ENCODE results near the gene CCR6. TPM values are rescaled to one million over a fixed set of nuclear protein-coding genes. Genes with fewer than 3 reads are reported as not detected.
A peak's percentile ranks its signal among the peaks of the same experiment; 100 is the strongest.
"Not testable (repeated sequence)": the region's sequence is repeated elsewhere in the genome, so short reads cannot be mapped to it uniquely, and the experiment has no call there.

Gene CCR6
- polyA plus RNA-seq, 1 donor: 5.9 TPM

DNA sequence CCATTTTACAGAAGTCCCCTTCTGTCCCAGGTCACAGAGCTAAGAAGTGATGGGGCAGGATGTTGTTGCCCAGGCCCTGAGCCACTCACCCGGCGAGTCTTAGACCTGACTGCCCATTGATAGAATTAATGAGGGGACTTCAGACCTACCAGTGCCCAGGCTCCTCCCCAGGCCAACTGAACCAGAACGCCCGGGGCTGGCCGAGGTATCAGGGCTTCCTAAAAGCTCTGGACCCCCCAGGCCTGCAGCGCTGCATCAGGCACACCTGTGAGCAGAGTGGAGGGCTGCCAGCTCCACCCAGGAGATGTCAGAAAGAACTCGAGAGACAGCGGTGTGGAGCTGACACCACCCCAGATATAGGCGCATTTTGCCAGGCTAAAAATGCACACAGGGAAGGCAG lies 31.4 kb downstream of the CCR6 start:
- Histone ChIP-seq H3K9me3 (ENCODE audit: control insufficient read depth, low read depth, low read length) (peaks cover 5% of the 10 kb centered on the region), H3K27me3 (ENCODE audit: control insufficient read depth, insufficient read depth, low read length) (no peaks in the 10 kb centered on the region), H3K36me3 (ENCODE audit: control insufficient read depth, insufficient read depth, low read length) (no peaks in the 10 kb centered on the region), H3K4me1 (ENCODE audit: control insufficient read depth, insufficient read depth, low read length) (no peaks in the 10 kb centered on the region), H3K4me3 (ENCODE audit: low read length) (no peak overlapping the region), H3K27ac (ENCODE audit: low read length) (no peak overlapping the region)
- no CpG with 5 or more reads among the region's 9 CpGs for WGBS (ENCODE audit: insufficient coverage, low lambda C conversion rate)
- no peak for DNase-seq

DNA sequence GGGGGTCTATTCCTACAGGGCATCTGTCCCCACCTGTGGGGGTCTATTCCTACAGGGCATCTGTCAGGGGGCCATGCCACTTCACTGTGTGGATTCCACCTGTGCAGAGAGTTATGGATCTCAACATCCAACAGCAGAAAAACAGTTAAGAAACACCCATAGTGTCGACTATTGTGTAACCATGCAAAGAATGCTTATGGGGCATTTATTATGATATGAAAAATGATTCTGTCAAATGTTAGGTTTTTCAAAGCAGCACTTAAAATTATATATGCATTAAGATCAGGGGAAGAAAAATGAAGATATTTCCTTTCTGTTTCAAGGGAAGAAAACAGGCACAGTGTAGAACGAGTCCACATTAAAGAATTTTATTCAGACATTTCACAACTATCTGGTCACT lies 32.0 kb downstream of the CCR6 start:
- Histone ChIP-seq H3K4me1 (ENCODE audit: control insufficient read depth, insufficient read depth, low read length) (no peaks in the 10 kb centered on the region), H3K27ac (ENCODE audit: low read length) (no peak overlapping the region), H3K4me3 (ENCODE audit: low read length) (no peak overlapping the region), H3K9me3 (ENCODE audit: control insufficient read depth, low read depth, low read length) (peaks cover 5% of the 10 kb centered on the region), H3K27me3 (ENCODE audit: control insufficient read depth, insufficient read depth, low read length) (no peaks in the 10 kb centered on the region), H3K36me3 (ENCODE audit: control insufficient read depth, insufficient read depth, low read length) (no peaks in the 10 kb centered on the region)
- DNase-seq: no peak
- 100% methylated on average over 1 of the region's 2 CpGs for WGBS (ENCODE audit: insufficient coverage, low lambda C conversion rate)

DNA sequence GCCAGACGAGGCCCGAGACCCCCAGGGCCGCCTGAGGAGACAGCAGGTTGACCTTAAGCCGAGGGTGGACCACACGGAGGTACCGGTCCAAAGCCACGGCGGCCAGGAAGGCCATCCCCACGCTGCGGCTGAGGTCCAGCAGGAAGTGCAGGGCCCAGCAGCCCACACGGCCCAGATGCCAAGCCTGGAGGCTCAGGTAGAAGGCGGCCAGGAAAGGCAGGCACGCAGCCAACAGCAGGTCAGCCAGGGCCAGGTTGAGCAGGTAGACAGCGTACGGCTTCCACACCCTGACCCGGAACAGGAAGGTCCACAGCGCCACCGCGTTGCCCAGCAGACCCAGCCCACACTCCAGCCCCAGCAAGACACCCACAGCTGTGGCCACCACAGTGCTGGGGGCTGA lies 34.5 kb downstream of the CCR6 start:
- Histone ChIP-seq H3K4me3 (ENCODE audit: low read length) (no peak overlapping the region), H3K27ac (ENCODE audit: low read length) (no peak overlapping the region), H3K9me3 (ENCODE audit: control insufficient read depth, low read depth, low read length) (peaks cover 5% of the 10 kb centered on the region), H3K4me1 (ENCODE audit: control insufficient read depth, insufficient read depth, low read length) (peaks cover 5% of the 10 kb centered on the region), H3K27me3 (ENCODE audit: control insufficient read depth, insufficient read depth, low read length) (no peaks in the 10 kb centered on the region), H3K36me3 (ENCODE audit: control insufficient read depth, insufficient read depth, low read length) (no peaks in the 10 kb centered on the region)
- no peak for DNase-seq
- WGBS (ENCODE audit: insufficient coverage, low lambda C conversion rate): no CpG with 5 or more reads among the region's 19 CpGs

DNA sequence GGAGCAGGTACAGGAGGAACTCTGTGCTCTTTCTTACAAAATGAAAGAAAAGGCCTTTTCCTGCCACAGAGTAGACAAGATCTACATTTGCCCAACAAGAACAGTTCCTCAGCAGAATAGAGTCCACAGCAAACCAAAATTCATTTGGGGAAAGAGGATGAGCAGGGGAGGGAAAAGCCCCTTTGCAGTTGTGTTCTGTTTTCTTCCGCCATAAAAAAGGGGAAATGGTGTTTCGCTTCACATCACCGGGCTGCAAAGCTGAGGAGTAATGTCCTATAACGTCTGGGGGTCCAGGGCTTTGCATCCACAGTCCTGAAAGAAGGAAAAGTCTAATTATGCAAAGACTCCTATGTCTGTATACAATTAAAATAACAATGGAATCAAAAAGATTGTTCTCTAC lies 35.0 kb downstream of the CCR6 start, which contains the start of gene GPR31:
GPR31 (minus strand) TSS at position 118 of the 400 bp plus-strand sequence. CDS start 149 bp downstream, outside the sequence.
- 100% methylated on average over 1 of the region's 4 CpGs for WGBS (ENCODE audit: insufficient coverage, low lambda C conversion rate)

DNA sequence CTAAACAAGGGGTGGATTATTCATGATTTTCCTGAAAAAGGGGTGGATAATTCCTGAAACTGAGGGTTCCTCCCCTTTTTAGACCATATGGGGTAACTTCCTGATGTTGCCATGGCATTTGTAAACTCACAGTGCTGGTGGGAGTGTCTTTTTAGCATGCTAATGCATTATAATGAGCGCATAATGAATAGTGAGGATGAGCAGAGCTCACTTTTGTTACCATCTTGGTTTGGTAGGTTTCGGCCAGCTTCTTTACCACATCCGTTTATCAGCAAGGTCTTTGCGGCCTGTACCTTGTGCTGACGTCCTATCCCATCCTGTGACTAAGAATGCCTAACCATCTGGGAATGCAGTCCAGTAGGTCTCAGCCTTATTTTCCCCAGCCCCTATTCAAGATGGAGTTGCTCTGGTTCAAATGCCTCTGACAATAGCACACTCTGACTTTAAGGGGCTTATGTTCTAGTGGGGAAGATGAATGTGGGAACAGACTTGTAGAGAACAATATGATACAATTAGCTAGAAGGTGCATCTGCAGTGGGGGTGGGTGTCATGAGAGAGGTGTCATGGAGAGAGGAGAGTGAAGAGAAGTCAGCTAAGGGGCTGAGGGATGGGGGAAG lies 39.1 kb downstream of the CCR6 start:
- WGBS (ENCODE audit: insufficient coverage, low lambda C conversion rate): no CpG with 5 or more reads among the region's 5 CpGs
- Histone ChIP-seq H3K4me1 (ENCODE audit: control insufficient read depth, insufficient read depth, low read length) (peaks cover 9% of the 10 kb centered on the region), H3K27me3 (ENCODE audit: control insufficient read depth, insufficient read depth, low read length) (no peaks in the 10 kb centered on the region), H3K36me3 (ENCODE audit: control insufficient read depth, insufficient read depth, low read length) (no peaks in the 10 kb centered on the region), H3K9me3 (ENCODE audit: control insufficient read depth, low read depth, low read length) (peaks cover 5% of the 10 kb centered on the region), H3K4me3 (ENCODE audit: low read length) (no peak overlapping the region), H3K27ac (ENCODE audit: low read length) (no peak overlapping the region)
- DNase-seq: no peak

More for the DNA sequence above, 35.0 kb downstream of the CCR6 start, which contains the start of gene GPR31:
- Histone ChIP-seq H3K4me3 (ENCODE audit: low read length) (no peak within 1 kb of the TSS), H3K4me1 (ENCODE audit: control insufficient read depth, insufficient read depth, low read length) (peaks cover 7% of the 10 kb centered on the region), H3K27ac (ENCODE audit: low read length) (no peak within 1 kb of the TSS), H3K36me3 (ENCODE audit: control insufficient read depth, insufficient read depth, low read length) (no peaks in the 10 kb centered on the region), H3K9me3 (ENCODE audit: control insufficient read depth, low read depth, low read length) (peaks cover 5% of the 10 kb centered on the region), H3K27me3 (ENCODE audit: control insufficient read depth, insufficient read depth, low read length) (no peaks in the 10 kb centered on the region)
- DNase-seq: no peak

DNA sequence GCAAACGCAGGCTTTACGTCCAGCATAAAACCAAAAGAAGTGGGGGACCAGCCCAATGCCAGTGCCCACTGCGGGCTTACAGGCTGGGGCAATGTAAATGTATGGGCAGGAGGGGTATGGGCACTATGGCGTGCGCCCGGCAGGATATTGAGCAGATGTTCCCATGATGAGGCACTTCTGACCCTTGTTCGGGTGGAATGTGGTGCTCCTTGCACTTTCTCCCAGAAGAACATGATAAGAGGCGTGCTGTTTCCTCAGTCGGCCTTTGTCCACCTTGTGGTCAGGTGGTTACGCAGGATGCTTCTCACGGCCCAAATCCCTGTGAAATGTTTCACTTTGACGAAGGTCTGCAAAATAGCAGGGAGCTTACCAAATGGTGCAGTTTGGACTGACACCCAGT lies 39.7 kb downstream of the CCR6 start:
- peaks cover 9% of the 10 kb centered on the region for H3K4me1 ChIP-seq (ENCODE audit: control insufficient read depth, insufficient read depth, low read length)
- peak; percentile 83 to 88 for DNase-seq
- no CpG with 5 or more reads among the region's 12 CpGs for WGBS (ENCODE audit: insufficient coverage, low lambda C conversion rate)
- peak overlapping the region; percentile 21 for H3K27ac ChIP-seq (ENCODE audit: low read length)
- no peaks in the 10 kb centered on the region for H3K27me3 ChIP-seq (ENCODE audit: control insufficient read depth, insufficient read depth, low read length)
- no peaks in the 10 kb centered on the region for H3K36me3 ChIP-seq (ENCODE audit: control insufficient read depth, insufficient read depth, low read length)
- no peak overlapping the region for H3K4me3 ChIP-seq (ENCODE audit: low read length)
- H3K9me3 ChIP-seq (ENCODE audit: control insufficient read depth, low read depth, low read length): peaks cover under 1% of the 10 kb centered on the region

DNA sequence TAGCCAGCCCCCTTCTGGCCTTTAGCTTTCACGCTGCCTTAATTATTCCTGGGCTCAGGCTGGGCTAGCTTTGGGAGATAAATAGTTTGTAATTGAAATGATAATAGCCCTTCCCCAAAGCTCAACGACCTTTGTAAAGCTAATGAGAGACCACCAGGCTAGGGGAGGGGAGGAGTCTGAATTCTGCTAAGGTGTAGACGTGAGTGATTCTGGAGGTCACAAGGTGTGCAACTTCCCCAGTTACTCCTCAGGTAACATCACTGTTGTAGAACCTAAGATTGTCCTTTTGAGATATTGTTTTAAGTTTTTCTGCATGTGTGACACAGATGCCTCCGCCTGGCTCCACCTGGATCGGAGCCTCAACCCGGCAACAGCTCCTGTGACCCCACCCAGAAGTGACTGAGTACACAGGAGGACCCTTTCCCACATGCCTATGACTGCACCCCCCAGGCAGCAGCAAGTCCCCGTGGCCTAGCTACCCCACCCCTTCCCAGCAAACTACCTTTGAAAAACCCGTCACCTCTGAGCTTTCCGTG lies 40.6 kb downstream of the CCR6 start:
- Histone ChIP-seq H3K4me3 (ENCODE audit: low read length) (no peak overlapping the region), H3K9me3 (ENCODE audit: control insufficient read depth, low read depth, low read length) (no peaks in the 10 kb centered on the region), H3K36me3 (ENCODE audit: control insufficient read depth, insufficient read depth, low read length) (no peaks in the 10 kb centered on the region), H3K4me1 (ENCODE audit: control insufficient read depth, insufficient read depth, low read length) (peaks cover 9% of the 10 kb centered on the region), H3K27me3 (ENCODE audit: control insufficient read depth, insufficient read depth, low read length) (no peaks in the 10 kb centered on the region), H3K27ac (ENCODE audit: low read length) (no peak overlapping the region)
- no CpG with 5 or more reads among the region's 9 CpGs for WGBS (ENCODE audit: insufficient coverage, low lambda C conversion rate)
- no peak for DNase-seq

DNA sequence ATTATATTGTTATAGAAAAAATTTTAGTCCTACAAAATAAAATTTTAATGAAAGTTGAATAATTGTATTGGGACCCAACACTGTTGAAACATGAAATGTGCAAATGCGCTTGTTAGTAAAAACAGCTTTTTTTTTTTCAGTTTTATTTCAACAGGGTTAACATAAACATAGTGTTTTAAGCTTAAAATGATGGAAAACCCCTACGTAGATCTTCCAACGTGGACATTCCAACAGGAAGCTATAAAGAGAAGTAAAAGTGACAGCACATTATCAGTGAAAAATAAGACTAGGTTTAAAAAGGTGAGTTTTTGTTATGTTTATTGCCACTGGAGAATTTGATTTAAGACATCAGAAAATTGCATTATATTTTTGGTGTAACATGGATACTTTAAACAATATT lies 41.4 kb downstream of the CCR6 start:
- no peaks in the 10 kb centered on the region for H3K9me3 ChIP-seq (ENCODE audit: control insufficient read depth, low read depth, low read length)
- H3K36me3 ChIP-seq (ENCODE audit: control insufficient read depth, insufficient read depth, low read length): no peaks in the 10 kb centered on the region
- no peak for DNase-seq
- WGBS (ENCODE audit: insufficient coverage, low lambda C conversion rate): 70% methylated on average over 3 of the region's 3 CpGs
- no peak overlapping the region for H3K27ac ChIP-seq (ENCODE audit: low read length)
- no peaks in the 10 kb centered on the region for H3K27me3 ChIP-seq (ENCODE audit: control insufficient read depth, insufficient read depth, low read length)
- peaks cover 9% of the 10 kb centered on the region for H3K4me1 ChIP-seq (ENCODE audit: control insufficient read depth, insufficient read depth, low read length)
- no peak overlapping the region for H3K4me3 ChIP-seq (ENCODE audit: low read length)

DNA sequence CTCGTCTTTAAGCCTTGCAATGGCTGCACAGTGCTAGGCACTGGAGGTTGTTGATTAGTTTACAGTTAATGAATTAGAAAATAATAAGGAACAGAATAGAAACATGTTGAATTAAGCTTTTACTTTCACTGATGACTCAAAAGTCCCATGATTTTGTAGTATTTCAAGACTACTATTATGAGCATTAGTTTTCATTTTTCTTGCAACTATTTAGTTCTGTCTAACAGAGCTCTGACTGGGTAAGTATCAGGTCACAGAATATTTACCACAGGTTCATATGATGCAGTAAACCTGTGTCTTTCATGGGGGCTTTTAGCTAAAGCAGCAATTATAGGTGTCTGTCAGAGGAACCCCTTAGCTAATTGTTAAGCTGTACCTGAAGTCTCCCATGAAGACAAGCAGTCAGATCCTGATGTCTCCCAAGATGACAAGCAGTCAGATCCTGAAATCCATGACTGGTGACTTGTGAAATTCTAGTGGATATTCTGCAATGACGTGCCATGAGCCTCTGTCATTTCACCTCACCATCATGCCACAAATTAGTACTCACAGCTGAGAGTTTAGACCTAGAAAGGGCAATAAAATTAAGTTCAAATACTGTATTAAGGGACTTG lies 43.1 kb downstream of the CCR6 start:
- H3K4me3 ChIP-seq (ENCODE audit: low read length): no peak overlapping the region
- no peaks in the 10 kb centered on the region for H3K27me3 ChIP-seq (ENCODE audit: control insufficient read depth, insufficient read depth, low read length)
- WGBS (ENCODE audit: insufficient coverage, low lambda C conversion rate): no CpG with 5 or more reads among the region's 2 CpGs
- no peak for DNase-seq
- no peaks in the 10 kb centered on the region for H3K36me3 ChIP-seq (ENCODE audit: control insufficient read depth, insufficient read depth, low read length)
- peaks cover 9% of the 10 kb centered on the region for H3K4me1 ChIP-seq (ENCODE audit: control insufficient read depth, insufficient read depth, low read length)
- no peak overlapping the region for H3K27ac ChIP-seq (ENCODE audit: low read length)
- no peaks in the 10 kb centered on the region for H3K9me3 ChIP-seq (ENCODE audit: control insufficient read depth, low read depth, low read length)

DNA sequence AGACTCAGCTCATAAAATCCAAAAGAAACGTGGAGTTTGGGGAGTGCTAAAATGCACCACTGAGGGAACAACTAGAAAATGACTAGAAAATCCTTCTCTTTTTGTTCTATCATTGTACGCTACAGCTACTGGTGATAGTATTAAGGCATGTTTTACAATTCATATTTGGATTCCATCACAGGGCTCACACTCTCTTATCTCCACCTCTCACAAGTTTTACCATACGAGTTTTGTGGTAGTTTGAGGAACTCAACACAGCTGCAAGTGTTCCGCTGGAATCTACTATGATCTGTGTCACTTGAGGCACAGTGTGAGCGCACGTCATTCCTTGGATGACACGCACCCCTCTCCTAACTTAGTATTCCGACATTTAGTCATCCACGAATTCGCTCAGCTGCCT lies 44.8 kb downstream of the CCR6 start:
- WGBS (ENCODE audit: insufficient coverage, low lambda C conversion rate): no CpG with 5 or more reads among the region's 10 CpGs
- not testable (repeated sequence) for H3K36me3 ChIP-seq (ENCODE audit: control insufficient read depth, insufficient read depth, low read length); H3K27ac ChIP-seq (ENCODE audit: low read length); H3K4me3 ChIP-seq (ENCODE audit: low read length); H3K4me1 ChIP-seq (ENCODE audit: control insufficient read depth, insufficient read depth, low read length); DNase-seq; H3K27me3 ChIP-seq (ENCODE audit: control insufficient read depth, insufficient read depth, low read length); H3K9me3 ChIP-seq (ENCODE audit: control insufficient read depth, low read depth, low read length)

DNA sequence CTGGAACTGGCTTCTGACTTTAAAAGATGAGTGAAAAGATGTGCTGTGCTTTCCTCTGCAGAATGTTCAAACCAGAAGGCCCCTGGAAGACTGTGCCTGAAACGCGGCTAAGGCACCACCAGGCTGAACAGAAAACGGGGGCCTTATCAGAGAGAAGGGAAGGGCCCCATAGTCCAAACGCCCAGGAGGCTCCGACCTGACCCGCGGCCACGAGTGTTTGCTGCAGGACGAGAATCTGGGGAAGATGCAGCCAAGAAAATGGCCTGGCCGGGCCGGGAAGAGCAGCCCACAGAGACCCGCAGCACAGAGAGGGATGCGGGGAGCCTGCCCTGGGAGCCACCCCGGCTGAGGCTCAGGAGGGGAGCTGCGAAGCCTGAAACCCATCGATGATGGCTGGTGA lies 45.4 kb downstream of the CCR6 start:
- not testable (repeated sequence) for DNase-seq; H3K4me1 ChIP-seq (ENCODE audit: control insufficient read depth, insufficient read depth, low read length); H3K27me3 ChIP-seq (ENCODE audit: control insufficient read depth, insufficient read depth, low read length); H3K27ac ChIP-seq (ENCODE audit: low read length); H3K4me3 ChIP-seq (ENCODE audit: low read length); H3K36me3 ChIP-seq (ENCODE audit: control insufficient read depth, insufficient read depth, low read length); H3K9me3 ChIP-seq (ENCODE audit: control insufficient read depth, low read depth, low read length)
- no CpG with 5 or more reads among the region's 16 CpGs for WGBS (ENCODE audit: insufficient coverage, low lambda C conversion rate)
